OCI-LY7 (cell line): ENCODE measurements around the gene DEGS2.

Experiments used
- CTCF ChIP-seq: fragments of 200-600 bp; sonication (generic); conservative IDR thresholded peaks from 2 replicates; pipeline ENCODE4 v1.5.1; 2014; ENCODE audit warnings: mild to moderate bottlenecking, antibody characterized with exemption, low read length, moderate library complexity, mixed read lengths
- EZH2phosphoT487 ChIP-seq: fragments of 200-600 bp; sonication (generic); IDR thresholded peaks from 2 replicates; pipeline ENCODE4 v1.6.1; 2018; ENCODE audit warnings: low read depth, borderline replicate concordance, mild to moderate bottlenecking, mixed run types, antibody characterized with exemption, low read length, moderate library complexity, mixed read lengths

DNA sequence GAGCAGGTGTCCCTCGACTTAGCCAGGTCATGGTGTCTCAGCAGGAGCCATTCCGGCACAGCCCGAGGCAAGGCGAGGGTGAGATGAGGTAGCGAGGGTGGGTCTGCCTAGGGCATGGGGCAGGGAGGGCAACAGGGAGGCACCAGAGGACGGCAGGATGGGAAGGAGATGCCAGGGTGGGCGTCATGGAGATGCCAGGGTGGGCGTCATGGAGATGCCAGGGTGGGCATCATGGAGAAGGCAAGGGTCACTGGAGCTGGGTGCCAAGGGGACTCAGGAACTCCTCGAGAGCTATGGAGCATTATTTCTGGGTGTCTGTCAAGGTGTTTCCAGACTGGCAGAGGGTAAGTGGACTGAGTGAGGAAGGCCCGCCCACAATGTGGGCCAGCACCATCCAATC lies 7.4 kb downstream of the DEGS2 start:
- TF ChIP-seq CTCF = no peak
- no peak for TF ChIP-seq EZH2phosphoT487
